GM18498 (cell line): ENCODE results near the gene CDC42.
"Not testable (repeated sequence)": the region's sequence is repeated elsewhere in the genome, so short reads cannot be mapped to it uniquely, and the experiment has no call there.

ENCODE experiments used
- ATAC-seq: cut with Tn5 transposase; IDR thresholded peaks from one replicate; pipeline ENCODE4 v1.9.1; 2021; ENCODE audit warnings: mild to moderate bottlenecking, moderate library complexity; ENCODE audit not compliant: unreplicated experiment

The CDC42 gene

DNA sequence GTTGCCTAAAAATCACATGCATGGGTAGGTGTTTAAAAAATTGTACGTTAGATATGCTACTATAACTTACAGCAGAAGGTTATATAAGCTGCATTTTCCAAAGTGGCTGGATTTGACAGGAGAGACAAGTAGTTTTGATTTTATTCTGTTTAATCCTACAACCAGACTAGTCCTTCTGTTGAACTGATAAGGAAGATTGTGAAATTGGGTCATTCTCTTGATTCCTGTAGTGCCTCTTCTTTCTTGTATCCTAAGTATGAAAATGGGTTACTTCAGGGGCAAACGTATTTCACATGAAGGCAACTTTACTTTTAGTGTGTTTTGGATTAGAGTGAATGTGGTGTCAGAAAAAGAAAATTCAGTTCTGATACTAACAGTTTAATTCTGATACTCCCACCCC is 19.0 kb downstream of the CDC42 start:
- ATAC-seq: no peak

DNA sequence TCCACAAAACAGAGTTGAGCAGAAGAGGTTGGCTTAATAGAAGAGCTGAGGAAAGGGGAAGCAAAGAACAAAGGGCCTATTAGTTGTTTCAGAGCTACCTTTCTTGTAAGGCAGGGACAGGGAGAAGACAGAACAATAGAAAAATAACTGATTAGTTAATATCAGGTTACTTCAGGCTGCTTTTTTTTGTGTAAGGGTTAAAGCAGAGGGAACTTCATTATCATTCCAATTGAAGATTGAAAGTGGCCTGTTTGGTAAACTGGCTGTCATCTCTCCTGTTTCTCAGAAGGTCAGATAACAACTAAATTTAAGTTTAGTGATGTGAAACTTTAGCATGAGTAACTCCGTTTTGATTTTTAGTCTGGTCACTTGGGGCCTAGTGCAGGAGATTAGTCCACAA is 22.3 kb downstream of the CDC42 start:
- no peak for ATAC-seq

DNA sequence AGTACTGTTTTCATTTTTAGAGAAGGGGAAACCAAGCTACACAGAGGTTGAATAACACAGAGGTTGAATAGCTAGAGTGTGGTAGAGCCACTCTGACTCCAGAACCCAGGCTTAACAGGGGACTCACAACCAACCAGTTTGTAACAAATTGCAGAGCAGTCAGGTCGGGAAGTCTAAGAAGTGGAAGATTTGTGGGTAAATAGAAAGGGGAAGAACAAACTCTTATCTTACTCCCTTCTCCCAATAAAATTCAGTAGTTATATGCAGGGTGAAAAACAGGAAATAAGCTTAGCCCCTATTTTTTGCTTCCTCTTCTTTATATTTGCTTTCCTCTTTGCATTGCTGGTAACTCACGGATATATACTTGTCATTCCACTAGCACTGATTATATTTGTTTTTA is 23.2 kb downstream of the CDC42 start:
- ATAC-seq: no peak

DNA sequence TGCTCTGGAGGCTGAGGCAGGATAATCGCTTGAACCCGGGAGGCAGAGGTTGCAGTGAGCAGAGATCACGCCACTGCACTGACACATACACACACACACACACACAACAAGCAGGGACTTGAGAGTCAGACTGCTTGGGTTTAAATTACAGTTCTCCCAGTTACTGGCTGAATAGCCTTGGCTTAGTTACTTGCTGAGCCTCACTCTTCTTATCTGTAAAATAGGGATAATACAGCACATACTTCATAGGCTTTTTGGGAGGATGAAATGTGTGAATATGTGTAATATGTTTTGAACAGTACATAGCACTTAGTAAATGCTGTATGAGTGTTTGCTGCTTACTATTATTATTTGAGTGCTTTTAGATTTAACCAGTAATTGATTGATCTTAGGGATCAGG is 23.8 kb downstream of the CDC42 start:
- no peak for ATAC-seq

DNA sequence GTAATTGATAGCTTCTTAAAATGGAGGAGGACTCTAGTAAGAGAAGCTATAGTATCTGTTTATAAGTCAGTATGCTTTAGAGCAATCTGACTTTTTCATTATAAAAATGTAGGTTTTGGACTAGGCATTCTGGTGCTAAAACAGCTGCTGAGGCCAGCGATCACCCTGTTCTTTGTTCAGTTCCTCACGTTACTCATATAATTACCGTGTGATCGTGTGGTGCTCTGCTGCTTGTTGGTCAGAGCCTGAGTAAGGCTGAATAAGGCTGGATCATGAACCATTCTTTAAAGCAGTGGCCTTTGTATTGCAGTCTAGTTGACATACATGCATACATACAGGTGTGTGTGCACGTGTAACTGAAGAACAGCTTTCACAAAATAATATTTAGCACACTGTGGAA is 25.2 kb downstream of the CDC42 start:
- no peak for ATAC-seq

DNA sequence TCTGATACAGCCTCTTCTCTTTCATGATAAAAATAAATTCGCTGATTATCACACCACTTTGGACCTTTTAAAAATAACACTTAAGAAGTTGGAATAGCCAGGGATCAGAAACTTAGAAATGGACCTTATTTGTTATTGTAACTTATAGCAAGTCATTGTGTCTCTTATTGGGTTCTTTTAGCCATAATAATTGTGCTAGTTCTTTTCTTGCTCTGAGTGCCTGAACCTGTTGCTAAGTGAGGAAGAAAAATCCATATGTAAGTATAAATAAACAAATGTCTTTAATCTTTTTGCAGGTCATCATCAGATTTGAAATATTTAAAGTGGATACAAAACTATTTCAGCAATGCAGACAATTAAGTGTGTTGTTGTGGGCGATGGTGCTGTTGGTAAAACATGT is 25.6 kb downstream of the CDC42 start:
- no peak for ATAC-seq

DNA sequence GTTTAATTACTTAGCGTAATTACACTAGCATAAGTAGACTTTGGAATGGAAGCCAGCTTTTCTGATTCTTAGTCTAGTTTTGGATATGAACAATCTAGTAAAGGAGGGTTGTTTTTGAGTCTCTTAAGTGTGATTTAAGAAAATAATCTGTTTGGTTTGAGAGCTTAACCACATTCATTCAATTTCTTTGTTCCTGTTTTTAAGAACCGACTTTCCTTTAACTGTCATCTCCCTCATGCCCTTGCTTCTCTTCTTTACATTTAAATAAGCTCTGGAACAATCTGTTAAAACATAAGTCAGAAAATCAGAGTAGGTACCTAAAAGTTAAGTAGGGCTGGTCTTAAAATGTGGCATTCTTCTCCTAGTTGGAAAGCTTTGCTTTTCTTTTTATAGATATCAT is 27.7 kb downstream of the CDC42 start:
- no peak for ATAC-seq

DNA sequence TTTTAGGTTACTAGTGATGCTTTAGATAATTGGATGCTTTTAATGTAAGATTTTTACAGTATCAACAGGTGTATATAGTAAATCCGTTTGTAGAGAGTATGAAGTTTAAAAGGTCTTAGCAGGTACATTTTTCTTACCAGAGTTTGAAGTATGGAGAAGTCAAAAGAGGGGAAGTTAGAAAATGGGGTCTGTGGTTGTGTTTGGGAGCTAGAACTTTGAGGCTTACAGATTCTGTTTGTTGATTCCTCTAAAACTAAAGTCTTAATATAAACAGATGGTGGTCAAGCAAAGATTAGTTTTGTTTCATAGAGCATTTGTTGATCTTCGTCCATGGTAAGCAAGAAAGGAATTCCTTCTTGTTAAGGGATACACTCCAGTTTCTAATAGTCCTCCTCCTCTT is 35.8 kb downstream of the CDC42 start:
- ATAC-seq: no peak

DNA sequence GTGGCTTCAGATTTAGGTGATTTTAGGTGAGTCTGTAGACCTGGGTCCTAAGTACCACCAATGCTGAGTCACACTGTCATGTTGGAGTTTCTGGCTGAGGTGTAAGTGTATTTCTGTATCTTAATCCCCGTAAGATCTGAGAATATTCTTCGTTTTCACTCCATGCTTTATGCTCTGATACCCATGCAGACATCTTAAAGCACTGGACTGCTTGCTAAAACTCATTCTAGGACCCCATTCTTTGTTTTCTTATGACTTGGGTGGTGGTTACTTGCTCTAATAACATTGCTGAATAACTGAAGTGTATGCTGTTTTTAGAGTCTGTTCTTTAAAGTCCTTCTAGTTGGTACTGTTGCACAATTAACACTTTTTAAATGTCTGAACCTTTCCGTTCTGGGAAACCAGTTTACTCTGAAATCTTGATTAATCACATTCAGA is 36.6 kb downstream of the CDC42 start:
- ATAC-seq: no peak

DNA sequence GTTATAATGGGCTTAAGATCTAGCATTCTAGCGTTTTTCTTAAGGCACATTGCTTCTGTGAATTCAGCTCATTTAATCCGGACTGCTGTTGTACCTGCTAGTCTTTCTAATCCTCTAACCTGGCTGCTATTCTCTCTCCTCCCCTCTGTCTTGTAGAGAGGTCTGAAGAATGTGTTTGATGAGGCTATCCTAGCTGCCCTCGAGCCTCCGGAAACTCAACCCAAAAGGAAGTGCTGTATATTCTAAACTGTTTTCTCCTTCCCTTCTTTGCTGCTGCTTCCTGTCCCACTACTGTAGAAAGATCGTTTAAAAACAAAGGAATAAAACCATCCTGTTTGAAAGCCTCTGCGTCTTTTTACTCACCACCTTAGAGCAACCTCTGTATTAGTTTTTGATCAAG is 37.3 kb downstream of the CDC42 start:
- ATAC-seq: no peak

DNA sequence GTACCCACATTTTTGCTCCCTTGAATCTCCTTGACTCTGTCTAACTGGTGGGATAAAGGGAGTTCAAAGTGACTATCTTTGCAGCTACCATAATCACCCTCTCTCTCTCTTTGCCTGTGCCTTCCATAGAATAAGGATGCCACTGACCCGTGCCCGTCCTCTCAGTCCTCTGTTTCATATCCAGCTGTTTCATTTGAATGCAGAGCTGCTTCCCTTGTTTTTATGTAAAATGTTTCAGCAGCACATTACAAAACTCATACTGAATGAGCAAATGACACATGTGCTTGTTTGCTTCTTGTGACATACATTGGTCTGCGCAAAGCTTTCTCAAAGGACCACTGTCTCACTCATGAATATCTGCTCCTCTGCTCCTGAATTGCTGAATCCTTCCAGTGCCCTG is 38.4 kb downstream of the CDC42 start:
- ATAC-seq: no peak

DNA sequence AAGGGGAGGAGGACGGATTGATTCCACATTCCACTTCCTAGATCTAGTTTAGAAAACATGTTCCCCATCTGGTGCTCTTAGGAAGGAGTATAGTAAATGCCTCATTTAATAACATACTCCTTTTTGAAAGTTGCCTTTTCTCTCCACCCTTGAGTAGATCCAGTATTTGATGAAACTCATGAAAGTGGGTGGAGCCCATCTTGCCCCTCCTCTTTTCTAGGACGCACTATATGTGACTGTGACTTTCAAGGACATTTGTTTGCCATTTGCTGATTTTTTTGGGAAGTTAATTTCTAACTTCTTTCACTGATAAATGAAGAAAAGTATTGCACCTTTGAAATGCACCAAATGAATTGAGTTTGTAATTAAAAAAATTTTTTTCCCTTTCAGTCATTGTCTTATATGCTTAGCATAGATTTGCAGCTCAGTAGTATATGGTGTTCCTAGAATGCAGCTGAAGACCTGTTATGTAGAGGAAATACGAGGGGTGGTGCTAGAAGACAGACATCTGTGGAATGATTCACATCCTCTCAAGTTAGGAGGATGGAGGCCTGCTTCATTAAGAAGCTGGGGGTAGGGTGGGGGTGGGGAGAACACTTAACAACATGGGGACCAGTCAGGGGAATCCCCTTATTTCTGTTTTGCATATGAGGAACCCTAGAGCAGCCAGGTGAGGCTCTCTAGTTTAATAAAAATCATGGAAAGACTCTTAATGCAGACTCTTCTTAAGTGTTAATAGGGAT is 39.7 kb downstream of the CDC42 start:
- ATAC-seq: not testable (repeated sequence)

DNA sequence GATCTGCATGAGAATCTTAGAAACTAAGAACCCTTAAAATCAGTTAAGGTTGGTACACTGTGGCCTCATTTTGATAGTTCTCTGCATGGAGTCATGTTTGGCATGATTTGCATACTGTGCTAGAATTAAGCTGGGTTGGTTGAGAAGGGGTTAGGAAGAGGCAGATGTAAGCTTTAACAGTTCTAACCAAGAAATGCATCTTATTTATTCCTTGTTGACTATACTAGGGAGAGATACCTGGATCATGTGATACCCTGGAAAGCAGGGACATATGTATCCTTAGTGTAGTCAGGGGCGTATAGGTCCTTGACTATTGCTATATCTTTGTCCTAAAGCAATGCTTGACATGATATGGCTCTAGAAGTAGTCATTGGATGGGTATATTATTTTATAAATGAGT is 41.0 kb downstream of the CDC42 start:
- no peak for ATAC-seq

DNA sequence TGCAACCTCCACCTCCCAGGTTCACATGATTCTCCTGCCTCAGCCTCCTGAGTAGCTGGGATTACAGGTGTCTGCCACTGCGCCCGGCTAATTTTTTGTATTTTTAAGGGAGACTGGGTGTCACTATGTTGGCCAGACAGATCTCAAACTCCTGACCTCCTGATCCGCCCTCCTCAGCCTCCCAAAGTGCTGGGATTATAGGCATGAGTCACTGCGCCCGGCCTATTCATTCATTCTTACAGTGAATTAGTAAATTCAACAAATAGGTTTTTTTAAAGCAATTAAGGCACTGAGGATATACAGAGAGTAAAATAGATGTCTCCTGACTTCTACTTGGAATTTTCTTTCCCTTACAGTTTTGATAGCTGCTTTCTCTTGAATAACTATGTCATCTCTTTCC is 43.5 kb downstream of the CDC42 start:
- ATAC-seq: no peak

DNA sequence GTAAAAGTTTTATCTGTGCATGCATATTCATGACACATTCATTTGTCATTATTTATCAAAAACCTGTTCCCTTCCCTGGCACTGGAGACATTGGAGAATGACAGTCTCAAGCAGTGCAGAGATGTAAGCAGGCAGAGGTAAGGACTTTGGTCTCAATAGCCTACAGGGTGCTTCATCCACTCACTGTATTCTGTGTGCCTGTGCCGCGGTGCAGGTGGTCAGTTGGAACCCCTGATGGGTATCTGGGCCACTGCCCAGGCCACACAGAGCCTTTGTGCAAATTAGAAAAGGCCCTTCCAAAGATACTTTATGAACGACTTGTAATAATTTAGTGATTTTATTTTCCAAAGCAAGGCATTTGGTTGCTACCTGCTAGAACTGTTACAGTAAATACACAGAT is 44.0 kb downstream of the CDC42 start:
- ATAC-seq: no peak

DNA sequence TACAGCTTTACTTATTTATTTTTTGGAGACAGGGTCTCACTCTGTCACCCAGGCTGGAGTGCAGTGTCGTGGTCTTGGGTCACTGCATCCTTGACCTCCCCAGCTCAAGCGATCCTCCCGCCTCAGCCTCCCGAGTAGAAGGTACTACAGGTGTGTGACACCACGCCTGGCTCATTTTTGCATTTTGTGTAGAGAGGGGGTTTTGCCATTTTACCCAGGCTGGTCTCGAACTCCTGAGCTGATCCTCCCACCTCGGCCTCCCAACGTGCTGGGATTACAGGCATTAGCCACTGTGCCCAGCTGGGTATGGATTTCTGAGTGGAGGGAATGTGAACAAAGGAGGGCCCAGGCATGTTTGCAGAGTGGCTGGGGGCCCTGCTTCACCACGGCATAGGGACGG is 46.2 kb downstream of the CDC42 start:
- ATAC-seq: no peak

DNA sequence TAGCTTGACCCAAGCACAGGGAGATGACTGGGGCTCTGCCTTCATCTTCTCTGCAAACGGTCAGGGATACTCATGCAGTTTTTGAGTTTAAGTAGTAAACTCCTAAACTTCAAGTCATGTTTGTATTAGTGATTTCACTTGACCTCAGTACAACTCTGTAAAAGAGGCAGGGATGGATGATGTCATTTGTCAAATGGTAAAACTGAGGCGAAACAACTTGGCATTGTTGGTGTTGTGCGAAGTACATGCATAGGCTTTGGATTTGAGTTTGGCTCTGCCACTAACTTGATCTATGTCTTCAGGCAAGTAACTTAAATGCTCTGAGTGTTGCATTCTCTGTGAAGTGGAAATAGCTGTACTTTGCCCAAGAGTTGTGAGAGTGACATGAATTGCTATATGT is 47.7 kb downstream of the CDC42 start:
- no peak for ATAC-seq

DNA sequence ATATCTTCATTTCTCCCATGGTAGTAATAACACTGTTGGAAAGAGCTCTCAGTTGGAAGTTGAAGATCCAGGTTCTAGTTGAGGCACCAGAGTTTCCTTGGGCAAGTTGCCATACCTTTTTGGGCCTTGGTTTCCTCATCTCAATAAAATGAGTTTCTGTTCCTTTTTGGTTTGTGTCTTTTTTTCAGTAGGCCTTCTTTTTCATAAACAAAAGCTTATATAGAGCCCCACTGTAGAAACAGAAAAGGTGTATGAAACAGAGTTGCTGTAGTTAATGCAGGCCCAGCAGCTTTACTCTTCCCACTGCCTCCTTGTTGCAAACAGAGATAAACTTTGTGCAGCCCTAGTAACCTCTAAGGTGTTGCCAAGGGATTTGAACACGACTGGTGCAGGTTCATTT is 48.7 kb downstream of the CDC42 start:
- no peak for ATAC-seq

DNA sequence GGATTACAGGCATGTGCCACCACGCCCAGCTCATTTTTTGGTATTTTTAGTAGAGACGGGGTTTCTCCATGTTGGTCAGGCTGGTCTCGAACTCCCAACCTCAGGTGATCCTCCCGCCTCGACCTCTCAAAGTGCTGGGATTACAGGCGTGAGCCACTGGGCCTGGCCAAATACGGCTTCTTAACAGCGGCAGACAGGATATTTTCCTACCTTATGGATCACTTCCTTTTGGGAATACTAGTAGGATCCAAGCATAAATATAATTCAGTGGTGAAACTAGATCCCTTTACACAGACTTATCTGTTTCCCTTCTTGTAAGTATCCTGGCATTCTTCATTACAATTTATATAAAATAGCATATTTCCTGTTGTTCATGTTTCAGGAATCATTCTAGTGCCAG is 49.5 kb downstream of the CDC42 start:
- no peak for ATAC-seq

DNA sequence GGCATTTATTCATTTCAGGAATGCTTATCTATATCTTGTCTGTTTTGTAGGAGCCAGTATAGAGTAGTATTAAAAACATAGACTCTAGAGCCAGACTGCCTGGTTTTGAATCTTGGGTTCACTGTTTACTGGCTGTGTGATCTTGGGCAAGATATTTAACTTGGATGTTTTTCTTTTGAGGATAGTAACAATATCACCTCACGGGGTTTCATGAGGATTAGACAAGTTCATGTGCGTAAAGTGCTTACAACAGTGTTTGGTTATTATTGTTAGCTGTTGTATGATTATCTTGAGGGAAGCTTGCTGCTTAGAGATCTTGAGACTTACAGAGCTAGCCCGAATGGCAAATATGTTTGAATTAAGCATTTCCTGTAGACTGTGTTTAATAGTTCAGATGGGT is 50.2 kb downstream of the CDC42 start:
- no peak for ATAC-seq

DNA sequence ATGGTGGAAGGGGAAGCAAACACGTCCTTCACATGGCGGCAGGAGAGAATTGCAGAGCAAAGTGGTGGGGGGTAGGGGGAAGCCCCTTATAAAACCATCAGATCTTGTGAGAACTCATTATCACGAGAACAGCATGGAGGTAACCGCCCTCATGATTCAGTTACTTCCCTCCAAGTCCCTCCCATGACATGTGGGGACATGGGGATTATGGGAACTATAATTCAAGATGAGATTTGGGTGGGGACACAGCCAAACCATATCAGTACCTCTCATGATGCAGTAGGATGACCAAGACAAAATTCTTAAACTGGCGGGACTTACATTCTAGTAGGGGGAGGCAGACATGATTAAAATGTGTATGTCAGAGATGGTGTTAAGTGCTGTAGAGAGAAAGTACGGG is 51.6 kb downstream of the CDC42 start:
- ATAC-seq: no peak

DNA sequence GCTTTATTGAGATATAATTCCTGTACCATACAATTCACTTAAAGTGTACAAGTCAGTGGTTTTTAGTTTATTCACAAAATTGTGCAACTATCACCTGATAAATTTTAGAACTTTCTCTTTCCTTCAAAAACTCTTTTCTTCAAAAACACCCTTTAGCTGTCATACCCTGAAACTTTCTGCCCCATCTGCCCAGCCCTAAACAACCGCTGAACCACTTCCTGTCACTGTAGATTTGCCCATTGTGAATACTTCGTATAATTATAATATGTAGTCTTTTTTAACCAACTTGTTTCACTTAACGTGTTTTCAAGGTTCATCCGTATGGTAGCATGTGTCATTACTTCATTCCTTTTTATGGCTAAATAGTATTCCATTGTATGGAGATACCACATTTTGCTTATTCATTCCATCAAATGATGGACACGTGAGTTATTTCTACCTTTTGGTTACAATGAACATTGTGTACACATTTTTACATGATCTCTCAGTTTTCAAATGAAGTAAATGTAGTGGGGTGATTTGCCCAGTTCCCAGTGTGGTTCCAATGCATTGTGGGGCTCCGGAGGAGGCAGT is 52.4 kb downstream of the CDC42 start:
- no peak for ATAC-seq

DNA sequence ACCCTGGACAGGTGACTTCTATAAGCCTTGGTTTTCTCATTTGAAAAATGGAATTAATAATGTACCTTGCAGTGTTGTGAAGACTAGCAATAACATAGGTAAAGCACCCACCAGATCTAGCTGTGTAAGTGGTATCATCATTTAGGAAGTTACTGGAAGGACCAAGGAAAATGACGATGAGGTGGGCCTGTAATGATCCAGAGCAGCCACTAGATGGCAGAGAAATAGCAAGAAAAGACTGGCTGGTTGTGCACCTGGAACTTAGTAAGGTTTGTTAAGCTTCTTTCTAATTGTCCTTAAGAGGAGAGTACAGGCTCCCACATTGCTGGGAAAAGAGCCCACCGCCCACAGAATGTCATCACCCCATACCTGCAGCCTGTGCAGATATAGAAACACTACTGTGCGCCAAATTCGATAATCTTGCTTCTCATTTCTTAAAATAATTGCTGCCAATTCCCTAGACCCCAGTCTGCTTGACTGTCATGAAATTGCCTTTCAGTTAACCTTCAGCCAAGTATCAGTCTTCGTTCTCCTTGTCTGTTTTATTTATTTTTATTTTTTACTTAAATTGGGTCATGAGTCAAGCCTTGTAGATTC is 53.2 kb downstream of the CDC42 start:
- no peak for ATAC-seq
